NCI-H2196 treated with DMSO at 0.1 percent for 48 hours (cell line): ENCODE measurements around the gene ARGLU1.

Experiments
- DNase-seq: peaks from one replicate; lab custom pipeline; 2025; ENCODE audit not compliant: unreplicated experiment; lab: John Stamatoyannopoulos, UW

ARGLU1 gene

DNA sequence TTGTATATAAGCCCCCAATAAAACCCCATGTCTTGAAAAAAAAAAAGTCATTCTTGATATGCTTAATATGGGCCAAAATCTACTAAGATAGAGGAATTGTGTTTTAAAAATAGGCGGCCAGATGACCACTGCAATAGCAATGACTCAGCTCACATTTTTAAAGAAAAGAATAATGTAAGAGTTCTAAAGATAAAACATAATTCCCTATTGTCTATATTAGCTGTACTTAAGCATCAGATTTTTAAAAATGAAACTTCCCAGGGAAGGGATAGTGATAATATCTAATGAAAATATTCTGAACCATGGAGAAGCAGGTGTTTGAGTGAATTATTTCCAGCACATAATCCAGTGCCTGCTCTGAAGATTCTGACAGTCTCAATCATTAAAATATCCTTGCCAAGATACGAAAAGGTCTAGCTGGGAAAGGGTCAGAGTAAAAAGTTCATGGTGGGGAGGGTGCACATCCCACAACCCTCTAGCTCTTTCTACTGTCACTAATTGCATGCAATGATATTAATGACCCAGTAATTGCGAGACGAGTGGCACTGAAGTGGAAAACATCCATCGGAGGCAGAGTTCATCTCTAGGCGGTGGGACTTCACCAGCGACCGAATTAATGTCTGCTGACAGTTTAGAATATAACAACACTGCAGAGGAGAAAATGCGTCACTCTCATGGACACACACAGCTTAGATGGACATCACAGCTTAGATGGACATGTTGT, 64.0 kb downstream of the ARGLU1 start:
- no peak for DNase-seq

DNA sequence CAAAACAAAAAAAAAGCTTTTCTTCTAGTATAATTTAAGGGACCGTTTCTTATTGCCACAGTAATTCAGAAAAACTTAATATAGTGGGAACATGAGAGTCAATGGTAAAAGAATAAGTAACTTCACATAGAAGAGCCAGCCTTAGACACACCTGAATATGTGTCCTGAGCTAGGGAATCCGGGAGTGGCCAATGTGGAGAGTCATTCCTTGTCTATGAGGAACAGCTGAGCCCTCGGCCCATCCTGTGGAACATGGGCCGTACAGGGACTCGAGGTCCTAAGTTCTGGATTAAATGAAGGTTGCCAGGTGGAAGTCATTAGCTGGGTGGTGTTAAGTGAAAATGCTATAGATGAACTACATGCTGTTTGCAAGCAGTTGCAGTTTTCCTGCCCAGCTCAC, 64.7 kb downstream of the ARGLU1 start:
- DNase-seq = no peak

DNA sequence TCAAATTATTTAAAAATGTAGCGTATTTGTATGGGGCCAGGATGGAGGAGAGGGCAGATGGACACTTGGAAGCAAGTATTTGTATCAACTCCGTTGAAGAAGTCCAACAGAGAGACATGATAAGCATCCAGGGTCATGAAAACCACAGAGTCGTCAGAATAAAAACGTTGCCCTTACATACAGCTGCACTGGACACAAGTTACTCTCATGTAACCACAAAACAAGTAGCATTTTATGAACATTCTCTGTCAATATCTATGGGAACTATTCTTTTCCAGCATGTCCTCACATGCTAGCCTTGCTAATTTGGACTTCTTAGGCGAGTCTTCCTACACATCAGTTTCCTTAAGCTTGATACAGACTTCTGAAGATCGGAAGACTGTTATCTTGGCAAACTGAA, 67.5 kb downstream of the ARGLU1 start:
- no peak for DNase-seq

DNA sequence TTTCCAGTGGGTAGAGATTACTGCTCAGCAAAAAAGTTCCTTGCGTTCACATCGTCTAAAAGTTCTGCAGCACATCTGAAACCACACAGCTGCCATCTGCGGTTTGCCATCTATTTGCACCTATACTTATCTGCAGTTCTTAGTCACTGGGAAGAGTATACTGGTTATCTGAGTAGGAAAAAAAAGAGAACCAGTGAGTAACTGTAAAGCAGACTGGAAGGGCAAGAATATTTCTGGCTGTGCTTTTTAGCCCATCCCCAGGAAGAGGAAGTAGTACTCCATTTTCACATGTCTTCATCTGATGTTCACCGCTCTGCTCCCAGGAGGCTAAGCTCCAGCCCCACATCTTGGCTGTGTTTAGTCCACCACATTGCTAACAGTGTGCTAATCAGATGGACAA, 68.0 kb downstream of the ARGLU1 start:
- no peak for DNase-seq

GRCh38 chr13:106499113-106499512, 68.8 kb downstream of the ARGLU1 start:
- no peak for DNase-seq

DNA sequence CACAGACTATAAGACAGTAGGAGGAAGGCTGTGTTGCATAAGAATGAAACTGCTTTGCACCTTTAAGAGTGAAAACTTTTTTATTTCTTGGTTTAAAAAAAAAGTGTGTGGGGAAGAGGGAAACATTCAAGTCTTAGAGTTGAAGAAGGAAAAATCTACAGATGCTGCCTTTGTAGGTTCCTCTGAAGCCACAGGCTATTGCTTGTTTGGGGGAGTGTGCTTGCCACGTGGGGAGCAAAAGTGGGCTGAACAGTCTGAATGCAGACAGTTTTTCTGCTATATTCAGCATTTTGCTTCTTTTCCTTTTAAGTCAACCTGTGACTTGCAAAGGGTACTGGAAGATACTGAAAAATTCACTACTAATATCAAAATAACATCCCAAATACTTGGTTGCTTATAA, 69.4 kb downstream of the ARGLU1 start:
- no peak for DNase-seq

DNA sequence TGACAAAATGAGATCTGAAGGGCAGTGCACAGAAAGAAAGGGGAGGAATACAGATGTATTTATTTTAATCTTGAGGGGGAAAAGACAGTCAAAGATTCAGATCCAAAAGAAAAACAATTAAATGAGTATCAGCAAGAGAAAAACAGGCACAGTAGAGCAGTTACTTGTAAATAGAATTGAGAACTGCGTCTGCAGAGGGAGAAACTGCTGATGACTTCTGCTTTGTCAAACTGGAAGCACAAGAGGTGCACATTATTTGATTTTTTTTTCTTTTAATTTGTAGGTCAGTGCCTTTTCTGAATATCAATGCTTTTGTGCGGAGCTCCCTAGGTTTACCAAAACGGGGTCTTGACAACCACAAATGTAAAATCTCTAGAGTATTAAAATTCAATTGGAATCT, 69.8 kb downstream of the ARGLU1 start:
- DNase-seq = no peak

DNA sequence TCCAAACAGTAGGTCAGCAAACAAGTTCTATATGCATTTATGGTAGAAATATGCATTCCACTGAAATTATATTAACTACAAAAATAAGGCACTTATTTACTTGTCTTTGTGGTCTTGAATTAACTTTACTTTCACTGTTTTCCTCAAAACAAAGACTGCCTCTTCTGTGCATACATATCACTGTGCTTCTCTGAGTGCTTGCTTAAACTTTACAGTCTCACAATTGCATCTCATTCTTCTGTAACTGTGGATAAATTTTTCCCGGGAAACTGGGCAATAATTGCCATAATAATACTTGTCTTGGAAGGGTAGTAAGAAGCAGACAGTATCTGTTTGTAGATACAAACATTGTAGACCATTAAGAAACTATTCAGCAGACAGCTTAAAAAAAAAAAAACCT, 70.9 kb downstream of the ARGLU1 start:
- DNase-seq = no peak

DNA sequence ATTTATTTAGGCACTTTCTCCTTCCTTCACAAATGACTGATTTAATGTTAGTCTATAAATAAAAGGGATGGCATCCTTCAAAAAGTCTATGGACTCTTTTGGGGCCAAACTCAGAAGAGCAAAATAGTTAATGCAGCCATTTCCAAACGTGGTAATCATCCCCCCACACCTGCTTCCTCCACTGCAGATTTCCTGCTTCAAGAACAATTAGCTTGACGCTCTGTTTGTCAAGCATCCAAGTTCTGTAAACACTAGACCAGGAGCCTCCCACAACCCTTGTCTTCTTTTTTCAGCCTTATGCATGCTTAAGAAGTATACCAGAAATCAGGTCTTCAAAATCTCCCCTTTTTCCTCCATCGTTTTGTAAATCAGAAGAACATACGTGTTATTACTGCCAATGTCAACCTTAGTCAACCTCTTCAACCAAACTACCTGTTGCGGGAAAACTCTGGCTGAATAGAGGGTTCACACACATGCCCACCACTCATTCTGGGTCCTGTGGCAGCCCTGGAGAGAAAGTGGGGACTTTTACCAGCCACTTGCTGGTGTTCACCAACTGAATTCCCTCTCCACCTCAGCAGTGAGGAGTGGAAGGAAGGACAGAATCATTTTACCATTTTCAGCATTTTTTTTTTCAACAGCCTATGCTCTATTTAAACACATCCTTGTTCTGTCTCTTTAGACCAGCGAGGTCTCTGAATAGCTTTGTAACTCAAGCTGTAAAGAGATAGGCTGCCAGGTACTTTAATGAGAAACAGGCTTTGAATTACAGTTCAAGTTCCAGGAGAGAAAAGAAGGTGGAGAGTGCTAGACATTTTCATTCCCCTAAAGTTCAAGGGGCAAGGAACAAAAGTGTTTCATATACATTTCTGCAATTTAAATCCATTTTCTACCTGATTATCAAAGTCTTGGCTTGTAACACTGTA, 71.6 kb downstream of the ARGLU1 start:
- DNase-seq = no peak

GRCh38 chr13:106494936-106495335, 73.0 kb downstream of the ARGLU1 start:
- no peak for DNase-seq

- DNase-seq = no peak
These were observed 73.4 kb downstream of the ARGLU1 start for GRCh38 chr13:106494506-106494905.

DNA sequence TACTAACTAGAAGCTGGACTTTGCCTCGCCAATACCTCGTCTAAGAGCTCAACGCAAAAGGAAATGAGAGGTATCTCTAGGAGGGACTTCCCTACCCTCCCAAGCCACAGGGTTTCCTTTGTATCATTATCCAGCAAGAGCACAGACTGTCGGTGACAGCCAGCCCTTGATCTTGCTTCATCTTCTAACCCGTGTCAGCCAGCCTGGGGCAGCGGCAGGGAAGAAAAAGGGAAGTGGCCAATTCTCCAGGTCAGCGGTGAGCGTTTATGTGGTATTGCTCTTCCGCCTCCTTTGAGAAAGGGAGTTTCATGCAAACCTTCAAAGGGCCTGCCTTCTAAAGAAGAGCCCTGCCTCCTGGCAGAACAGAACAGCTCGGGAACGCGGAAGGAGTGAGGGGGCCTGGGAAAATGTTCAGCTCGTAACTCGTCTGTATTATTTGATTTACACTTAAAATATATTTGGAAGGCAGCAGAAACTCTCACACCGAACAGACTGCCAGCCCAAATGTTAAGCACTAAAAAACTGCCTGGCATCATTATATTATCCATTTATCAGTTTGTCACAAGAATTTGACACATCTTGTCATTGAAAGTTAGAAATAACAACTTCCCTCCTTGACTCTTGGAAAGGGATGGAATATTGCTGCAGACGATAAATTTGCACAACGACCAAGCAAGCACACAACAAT, 74.3 kb downstream of the ARGLU1 start:
- DNase-seq = no peak

GRCh38 chr13:106492588-106493475, 75.1 kb downstream of the ARGLU1 start:
- DNase-seq = no peak

DNA sequence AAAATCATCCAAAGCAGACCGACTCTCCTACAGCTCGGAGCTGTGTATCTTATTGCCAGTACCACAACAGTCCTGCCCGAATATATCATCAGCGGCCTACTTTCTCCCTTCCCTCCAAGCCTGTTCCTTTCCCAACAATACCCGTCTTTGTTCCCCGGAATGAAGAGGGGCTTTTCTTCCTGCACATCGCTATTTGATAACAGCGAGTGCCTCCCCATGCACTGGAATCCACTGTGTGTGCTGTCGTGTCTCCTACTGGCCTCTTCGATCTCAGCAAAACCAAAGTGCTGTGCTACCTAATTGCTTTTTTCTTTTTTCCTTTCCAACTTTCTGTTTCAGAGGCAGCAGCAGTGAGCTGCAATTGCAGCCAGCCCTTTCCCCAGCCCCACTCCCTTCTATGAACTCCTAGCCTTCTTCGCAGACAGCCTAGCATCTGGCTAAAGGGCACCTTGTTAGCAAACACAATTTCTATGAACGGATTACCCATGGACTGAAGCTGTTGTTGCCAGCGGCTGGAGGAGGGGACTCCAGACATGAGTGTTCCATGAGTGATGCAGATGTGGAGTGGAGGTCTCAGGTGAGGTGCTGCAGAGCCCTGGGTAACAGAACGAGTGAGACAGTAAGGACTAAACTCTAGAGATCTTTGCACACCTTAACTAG, 75.9 kb downstream of the ARGLU1 start:
- no peak for DNase-seq
